Fibroblast of lung (primary cell): ENCODE results near the gene BEND3. TPM values are rescaled to one million over a fixed set of nuclear protein-coding genes. Genes with fewer than 3 reads are reported as not detected.

Experiments
- DNase-seq, 2 donors: peaks; one replicate each; pipeline versions ENCODE4 v3.0.0 to v3.0.0-alpha.2; 2010; ENCODE audit warnings: low read depth in 2 of 2
- H2AFZ ChIP-seq: 2 replicates; pipeline ENCODE4 v1.5.1; 2012; ENCODE audit warnings: low read length, control low read depth, inconsistent platforms
- H3K27ac ChIP-seq: 2 replicates; pipeline ENCODE4 v1.5.1; 2011; ENCODE audit warnings: low read length, control low read depth; ENCODE audit not compliant: insufficient read depth
- H3K27me3 ChIP-seq: 2 replicates; pipeline ENCODE4 v1.5.1; 2011; ENCODE audit warnings: mild to moderate bottlenecking, low read length; ENCODE audit not compliant: control insufficient read depth, insufficient read depth
- H3K36me3 ChIP-seq: 2 replicates; pipeline ENCODE4 v1.5.1; 2011; ENCODE audit warnings: low read length; ENCODE audit not compliant: control insufficient read depth, insufficient read depth
- H3K4me1 ChIP-seq: 2 replicates; pipeline ENCODE4 v1.5.1; 2011; ENCODE audit warnings: low read length; ENCODE audit not compliant: control insufficient read depth, insufficient read depth; ENCODE audit errors: extremely low read depth
- H3K4me2 ChIP-seq: 2 replicates; pipeline ENCODE4 v1.5.1; 2011; ENCODE audit warnings: low read length, control low read depth; ENCODE audit not compliant: insufficient read depth; ENCODE audit errors: extremely low read depth
- H3K4me3 ChIP-seq, 4 experiments: fragments of 200-600 bp in 1 of 4; sonication (generic) in 1 of 4; replicated peaks in 1 of 4; 2 replicates each; pipeline ENCODE4 v1.5.1; 2011 to 2016; ENCODE audit warnings: low read length in 4 of 4, low read depth in 3 of 4, mild to moderate bottlenecking in 3 of 4, control low read depth in 2 of 4, inconsistent platforms in 1 of 4, mixed read lengths in 1 of 4; ENCODE audit not compliant: insufficient read depth in 1 of 4; ENCODE audit errors: control extremely low read depth in 1 of 4
- H3K79me2 ChIP-seq: 2 replicates; pipeline ENCODE4 v1.5.1; 2012; ENCODE audit warnings: mild to moderate bottlenecking, low read length, inconsistent platforms; ENCODE audit not compliant: control insufficient read depth, insufficient read depth
- H3K9ac ChIP-seq: 2 replicates; pipeline ENCODE4 v1.5.1; 2011; ENCODE audit warnings: mild to moderate bottlenecking, low read length, control low read depth; ENCODE audit not compliant: insufficient read depth
- H3K9me3 ChIP-seq: 2 replicates; pipeline ENCODE4 v1.5.1; 2012; ENCODE audit warnings: low read depth, low read length; ENCODE audit not compliant: control insufficient read depth, insufficient read depth
- H4K20me1 ChIP-seq: 2 replicates; pipeline ENCODE4 v1.5.1; 2011; ENCODE audit warnings: low read length; ENCODE audit not compliant: control insufficient read depth, insufficient read depth; ENCODE audit errors: extremely low read depth
- CTCF ChIP-seq, 2 donors: IDR thresholded peaks in 1 of 2; conservative IDR thresholded peaks in 1 of 2; 1 replicate in 1 of 2; 2 replicates in 1 of 2; pipeline ENCODE4 v1.5.1; 2011 to 2012; ENCODE audit warnings: low read length in 2 of 2, control low read depth in 1 of 2, inconsistent platforms in 1 of 2, low read depth in 1 of 2, mild to moderate bottlenecking in 1 of 2
- EZH2 ChIP-seq: IDR thresholded peaks from 2 replicates; pipeline ENCODE4 v1.5.1; 2012; ENCODE audit warnings: low read length, control low read depth, mild to moderate bottlenecking; ENCODE audit errors: missing control alignments
- polyA plus RNA-seq, 2 donors: library from polyadenylated mRNA; depleted of rRNA in 1 of 2; stranded (reverse) in 1 of 2; unstranded in 1 of 2; fragments of >200 nt; gene quantifications; 2 replicates each; pipeline ENCODE4 v1.2.1, GENCODE V29; 2011 to 2012; ENCODE audit warnings: missing spikeins in 1 of 2
- total RNA-seq: library from RNA; depleted of rRNA; stranded (reverse); fragments of >200 nt; gene quantifications from 2 replicates; pipeline ENCODE4 v1.2.1, GENCODE V29; 2014

The BEND3 gene
- total and polyA plus RNA-seq, 2 donors (not counting 1 experiment from before 2014, with no cell fraction given) = 0.83 to 1.7 TPM

GRCh38 chr6:107032051-107032450, 83.3 kb downstream of the BEND3 start:
- TF ChIP-seq EZH2 = no peak
- no peak for TF ChIP-seq CTCF (conservative IDR thresholded peaks at IDR 0.05 in 1 of 2, IDR thresholded peaks at IDR 0.05 in 1 of 2; ENCODE audit: low read depth in 1 of 2, low read length in 2 of 2)
- no peaks in the 10 kb centered on the region for H3K9me3 ChIP-seq
- H3K27me3 ChIP-seq = no peaks in the 10 kb centered on the region
- DNase-seq = no peak
- H4K20me1 ChIP-seq = no peaks in the 10 kb centered on the region
- no peak overlapping the region for H3K4me2 ChIP-seq
- H3K27ac ChIP-seq = no peak overlapping the region
- H3K9ac ChIP-seq = no peak overlapping the region
- H3K4me3 ChIP-seq = no peak overlapping the region
- no peaks in the 10 kb centered on the region for H3K36me3 ChIP-seq
- peaks cover 15% of the 10 kb centered on the region for H3K79me2 ChIP-seq
- no peak overlapping the region for H2AFZ ChIP-seq
- H3K4me1 ChIP-seq = peaks cover 6% of the 10 kb centered on the region

DNA sequence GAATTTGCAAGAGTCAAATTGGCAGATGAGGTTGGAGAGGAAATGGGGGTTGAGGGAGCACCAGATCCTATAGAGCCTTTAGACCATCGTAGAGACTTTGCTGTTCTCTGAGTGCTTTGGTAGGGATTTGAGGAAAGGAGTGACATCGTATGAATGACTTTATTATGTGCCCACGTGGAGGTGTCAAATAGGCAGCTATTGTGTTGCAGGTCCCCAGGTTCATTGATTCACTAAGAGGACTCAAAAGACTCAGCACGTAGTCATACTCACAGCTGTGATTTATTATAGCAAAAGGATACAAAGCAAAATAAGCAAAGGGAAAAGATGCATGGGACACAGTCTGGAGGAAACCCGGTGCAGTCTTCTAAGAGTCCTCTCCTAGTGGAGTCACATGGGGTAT, 85.2 kb downstream of the BEND3 start:
- Histone ChIP-seq H2AFZ (no peak overlapping the region), H3K9me3 (no peaks in the 10 kb centered on the region), H3K27ac (no peak overlapping the region), H3K9ac (no peak overlapping the region), H3K4me2 (no peak overlapping the region), H3K27me3 (no peaks in the 10 kb centered on the region), H4K20me1 (no peaks in the 10 kb centered on the region), H3K79me2 (peaks cover 15% of the 10 kb centered on the region), H3K4me1 (peaks cover 6% of the 10 kb centered on the region), H3K4me3 (no peak overlapping the region), H3K36me3 (no peaks in the 10 kb centered on the region)
- no peak for DNase-seq
- TF ChIP-seq CTCF (conservative IDR thresholded peaks at IDR 0.05 in 1 of 2, IDR thresholded peaks at IDR 0.05 in 1 of 2; ENCODE audit: low read depth in 1 of 2, low read length in 2 of 2) = no peak
- no peak for TF ChIP-seq EZH2

- no peaks in the 10 kb centered on the region for H3K9me3 ChIP-seq
- no peak overlapping the region for H3K9ac ChIP-seq
- no peaks in the 10 kb centered on the region for H3K4me1 ChIP-seq
- no peak overlapping the region for H3K4me3 ChIP-seq
- no peak for TF ChIP-seq EZH2
- TF ChIP-seq CTCF (conservative IDR thresholded peaks at IDR 0.05 in 1 of 2, IDR thresholded peaks at IDR 0.05 in 1 of 2; ENCODE audit: low read depth in 1 of 2, low read length in 2 of 2) = no peak
- DNase-seq = no peak
- H2AFZ ChIP-seq = no peak overlapping the region
- H3K27ac ChIP-seq = no peak overlapping the region
- no peaks in the 10 kb centered on the region for H4K20me1 ChIP-seq
- no peaks in the 10 kb centered on the region for H3K36me3 ChIP-seq
- H3K27me3 ChIP-seq = no peaks in the 10 kb centered on the region
- no peak overlapping the region for H3K4me2 ChIP-seq
- peaks cover 13% of the 10 kb centered on the region for H3K79me2 ChIP-seq
Measured at GRCh38 chr6:107026965-107027364, 88.3 kb downstream of the BEND3 start.
